ENCODE data around the gene EPHA2.
"Not testable (repeated sequence)": the region's sequence is repeated elsewhere in the genome, so short reads cannot be mapped to it uniquely, and the experiment has no call there.

The EPHA2 gene

DNA sequence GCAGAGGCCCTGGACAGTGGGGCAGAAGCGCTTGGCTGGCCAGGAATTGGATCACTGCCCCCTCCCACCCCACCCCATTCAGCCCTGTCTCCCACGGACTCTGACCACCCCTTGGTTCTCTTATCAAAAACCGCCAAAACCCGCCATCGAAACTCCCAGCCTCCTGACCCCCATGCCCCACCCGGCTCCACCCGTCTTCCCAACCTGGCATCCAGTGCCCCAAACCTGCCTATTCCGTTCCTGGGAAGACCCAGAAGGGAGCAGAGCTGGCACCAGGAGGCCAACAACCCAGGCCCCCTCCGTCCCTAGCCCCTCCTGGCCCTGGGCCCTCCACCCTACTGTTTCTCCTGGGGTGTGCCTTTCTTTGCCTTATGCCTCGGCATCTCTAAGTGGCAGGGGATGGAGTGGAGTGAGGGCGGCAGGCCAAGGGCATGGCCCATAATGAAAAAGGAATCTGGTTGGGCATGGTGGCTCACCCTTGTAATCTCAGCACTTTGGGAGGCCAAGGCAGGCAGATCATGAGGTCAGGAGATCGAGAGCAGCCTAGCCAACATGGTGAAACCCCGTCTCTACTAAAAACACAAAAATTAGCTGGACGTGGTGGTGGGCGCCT, 16.5 kb upstream of the EPHA2 start:
- no peak overlapping the region for H3K4me3 ChIP-seq (ENCODE audit: low read depth, low read length)
- DNase-seq (ENCODE audit: low read depth), result no peak
- TF ChIP-seq, protein P1, sequence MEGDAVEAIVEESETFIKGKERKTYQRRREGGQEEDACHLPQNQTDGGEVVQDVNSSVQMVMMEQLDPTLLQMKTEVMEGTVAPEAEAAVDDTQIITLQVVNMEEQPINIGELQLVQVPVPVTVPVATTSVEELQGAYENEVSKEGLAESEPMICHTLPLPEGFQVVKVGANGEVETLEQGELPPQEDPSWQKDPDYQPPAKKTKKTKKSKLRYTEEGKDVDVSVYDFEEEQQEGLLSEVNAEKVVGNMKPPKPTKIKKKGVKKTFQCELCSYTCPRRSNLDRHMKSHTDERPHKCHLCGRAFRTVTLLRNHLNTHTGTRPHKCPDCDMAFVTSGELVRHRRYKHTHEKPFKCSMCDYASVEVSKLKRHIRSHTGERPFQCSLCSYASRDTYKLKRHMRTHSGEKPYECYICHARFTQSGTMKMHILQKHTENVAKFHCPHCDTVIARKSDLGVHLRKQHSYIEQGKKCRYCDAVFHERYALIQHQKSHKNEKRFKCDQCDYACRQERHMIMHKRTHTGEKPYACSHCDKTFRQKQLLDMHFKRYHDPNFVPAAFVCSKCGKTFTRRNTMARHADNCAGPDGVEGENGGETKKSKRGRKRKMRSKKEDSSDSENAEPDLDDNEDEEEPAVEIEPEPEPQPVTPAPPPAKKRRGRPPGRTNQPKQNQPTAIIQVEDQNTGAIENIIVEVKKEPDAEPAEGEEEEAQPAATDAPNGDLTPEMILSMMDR (IDR thresholded peaks at IDR 0.05; ENCODE audit: control insufficient read depth, extremely low read depth, insufficient read depth), result no peak

GRCh38 chr1:16171314-16172151, 15.7 kb upstream of the EPHA2 start:
- DNase-seq (ENCODE audit: low read depth), result no peak
- no peak overlapping the region for H3K4me3 ChIP-seq (ENCODE audit: low read depth, low read length)
- TF ChIP-seq, protein P1 (IDR thresholded peaks at IDR 0.05; ENCODE audit: control insufficient read depth, extremely low read depth, insufficient read depth), result no peak

DNA sequence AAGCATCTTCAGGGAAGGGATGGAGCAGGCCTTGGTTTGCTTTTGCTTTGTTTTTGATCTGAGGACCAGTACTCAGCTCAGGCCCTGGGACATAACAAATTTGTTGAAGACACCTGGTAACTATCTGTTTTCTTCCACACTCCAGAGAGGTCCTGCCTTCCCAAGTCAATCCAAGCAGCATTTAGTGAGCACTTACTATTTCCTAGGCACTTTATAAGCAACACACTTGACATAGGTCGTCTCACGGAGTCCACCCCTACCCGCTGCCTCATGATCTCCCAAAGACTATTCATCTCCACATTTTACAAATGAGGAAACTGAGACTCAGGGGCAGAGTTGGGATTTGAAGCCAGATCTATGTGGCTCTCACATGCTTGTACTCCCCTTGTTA, 14.4 kb upstream of the EPHA2 start:
- no peak overlapping the region for H3K4me3 ChIP-seq (ENCODE audit: low read depth, low read length)
- TF ChIP-seq, protein P1 (IDR thresholded peaks at IDR 0.05; ENCODE audit: control insufficient read depth, extremely low read depth, insufficient read depth), result no peak

GRCh38 chr1:16168622-16169360, 12.9 kb upstream of the EPHA2 start:
- H3K4me3 ChIP-seq (ENCODE audit: low read depth, low read length), result no peak overlapping the region
- no peak for DNase-seq (ENCODE audit: low read depth)
- TF ChIP-seq, protein P1 (IDR thresholded peaks at IDR 0.05; ENCODE audit: control insufficient read depth, extremely low read depth, insufficient read depth), result no peak

More for the DNA sequence above, 14.4 kb upstream of the EPHA2 start:
- no peak for DNase-seq (ENCODE audit: low read depth)

- H3K4me3 ChIP-seq (ENCODE audit: low read depth, low read length); DNase-seq (ENCODE audit: low read depth): not testable (repeated sequence)
Observed at GRCh38 chr1:16168144-16168495, 12.3 kb upstream of the EPHA2 start.

DNA sequence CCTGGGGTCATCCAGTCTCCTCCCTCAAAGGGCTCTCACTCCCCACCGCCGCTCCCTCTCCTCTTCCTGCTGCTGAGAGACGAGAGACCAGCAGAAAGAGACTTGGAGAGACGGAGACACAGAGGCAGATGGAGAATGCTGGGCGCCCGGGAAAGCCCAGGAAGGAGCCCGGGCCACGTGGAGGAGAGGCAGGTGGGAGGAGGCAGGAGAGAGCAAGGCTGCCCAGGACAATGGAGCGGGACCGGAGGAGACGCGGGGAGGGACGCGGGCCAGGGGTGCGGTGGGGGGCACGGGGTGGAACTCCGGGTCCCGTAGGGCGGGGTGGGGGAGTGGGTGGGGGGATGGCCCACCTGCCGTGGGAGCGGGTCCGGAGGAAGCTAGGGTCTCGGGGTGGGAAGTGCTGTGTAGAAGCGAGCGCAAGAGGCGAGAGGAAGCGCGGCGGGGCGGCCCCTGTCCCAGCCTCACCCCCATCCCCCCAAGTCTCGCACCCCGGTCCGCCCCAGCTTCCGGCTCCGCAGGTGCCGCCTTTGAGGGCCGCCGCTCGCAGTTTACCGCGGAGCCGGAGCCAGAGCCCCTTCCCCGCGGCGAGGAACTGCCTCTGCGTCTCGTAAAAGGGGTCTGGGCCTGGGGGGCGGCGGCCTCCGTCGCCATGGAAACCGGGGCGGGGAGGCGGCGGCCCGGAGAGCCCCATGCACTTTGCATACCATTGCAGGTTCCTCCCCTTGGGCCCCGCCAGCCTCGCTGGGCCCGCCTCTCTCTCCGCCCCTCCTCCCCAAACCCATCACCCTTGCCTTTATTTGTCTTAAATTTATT, 11.7 kb upstream of the EPHA2 start:
- TF ChIP-seq, protein P1 (IDR thresholded peaks at IDR 0.05; ENCODE audit: control insufficient read depth, extremely low read depth, insufficient read depth), result no peak
- no peak overlapping the region for H3K4me3 ChIP-seq (ENCODE audit: low read depth, low read length)
- no peak for DNase-seq (ENCODE audit: low read depth)
